Sigmoid colon (tissue), 4 donors: ENCODE data around the gene WNT10A.

Source experiments
- EP300 ChIP-seq, 4 donors: sonication (generic); formaldehyde crosslinking; IDR thresholded peaks; one replicate each; pipeline ENCODE4 v1.6.1; 2017; ENCODE audit warnings: antibody characterized with exemption in 4 of 4
- POLR2A ChIP-seq, 2 donors: fragments of 450-650 bp; IDR thresholded peaks; one replicate each; pipeline ENCODE4 v1.6.1; 2016; ENCODE audit warnings: antibody characterized with exemption in 2 of 2, mild to moderate bottlenecking in 2 of 2, moderate library complexity in 2 of 2
- POLR2AphosphoS5 ChIP-seq, 4 donors: sonication (generic); formaldehyde crosslinking; IDR thresholded peaks; one replicate each; pipeline ENCODE4 v1.6.1; 2017; ENCODE audit warnings: antibody characterized with exemption in 4 of 4
- TF ChIP-seq, protein P1 (sequence below), 4 experiments: fragments of 450-650 bp in 3 of 4; fragments of 200-600 bp in 1 of 4; IDR thresholded peaks; one replicate each; pipeline ENCODE4 v1.5.1; 2016 to 2019; ENCODE audit warnings: antibody characterized with exemption in 4 of 4, mild to moderate bottlenecking in 3 of 4, moderate library complexity in 2 of 4

DNA sequence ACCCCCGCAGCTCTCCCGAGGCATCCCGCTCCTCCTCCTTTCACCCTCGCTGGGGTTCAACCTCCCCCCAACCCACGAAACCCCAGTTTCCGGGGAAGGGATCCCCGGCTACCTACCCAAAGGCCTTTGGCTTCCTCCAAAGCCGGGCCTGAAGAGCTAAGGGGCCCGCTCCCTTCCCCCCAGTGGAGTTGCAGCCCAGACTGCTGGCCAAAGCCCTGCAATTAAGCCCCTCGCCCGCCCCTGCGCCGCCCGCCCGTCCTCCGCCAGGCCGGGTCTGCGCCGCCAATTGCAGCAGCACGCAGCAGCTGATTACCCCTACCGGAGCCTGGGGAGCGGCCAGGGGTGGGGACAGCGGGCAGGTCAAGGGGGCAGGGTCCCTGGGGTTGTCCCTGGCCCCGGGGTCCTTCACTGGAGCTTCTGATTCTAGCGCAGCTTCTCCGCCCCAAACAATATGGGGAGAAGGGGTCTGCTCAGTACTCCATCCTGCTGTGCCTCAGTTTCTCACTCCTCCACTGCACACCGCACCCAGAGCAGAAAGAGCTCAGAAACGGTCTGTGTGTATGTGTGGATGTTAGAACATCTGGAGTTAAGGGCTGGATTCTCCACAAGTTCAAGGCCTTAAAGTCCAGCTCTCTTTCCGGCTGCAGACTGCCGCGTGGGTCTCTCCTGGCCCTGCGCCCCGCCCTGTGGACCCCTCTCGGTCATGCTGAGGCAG lies 16.9 kb downstream of the WNT10A start:
- TF ChIP-seq, protein P1, sequence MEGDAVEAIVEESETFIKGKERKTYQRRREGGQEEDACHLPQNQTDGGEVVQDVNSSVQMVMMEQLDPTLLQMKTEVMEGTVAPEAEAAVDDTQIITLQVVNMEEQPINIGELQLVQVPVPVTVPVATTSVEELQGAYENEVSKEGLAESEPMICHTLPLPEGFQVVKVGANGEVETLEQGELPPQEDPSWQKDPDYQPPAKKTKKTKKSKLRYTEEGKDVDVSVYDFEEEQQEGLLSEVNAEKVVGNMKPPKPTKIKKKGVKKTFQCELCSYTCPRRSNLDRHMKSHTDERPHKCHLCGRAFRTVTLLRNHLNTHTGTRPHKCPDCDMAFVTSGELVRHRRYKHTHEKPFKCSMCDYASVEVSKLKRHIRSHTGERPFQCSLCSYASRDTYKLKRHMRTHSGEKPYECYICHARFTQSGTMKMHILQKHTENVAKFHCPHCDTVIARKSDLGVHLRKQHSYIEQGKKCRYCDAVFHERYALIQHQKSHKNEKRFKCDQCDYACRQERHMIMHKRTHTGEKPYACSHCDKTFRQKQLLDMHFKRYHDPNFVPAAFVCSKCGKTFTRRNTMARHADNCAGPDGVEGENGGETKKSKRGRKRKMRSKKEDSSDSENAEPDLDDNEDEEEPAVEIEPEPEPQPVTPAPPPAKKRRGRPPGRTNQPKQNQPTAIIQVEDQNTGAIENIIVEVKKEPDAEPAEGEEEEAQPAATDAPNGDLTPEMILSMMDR (IDR thresholded peaks at IDR 0.05): no peak
- no peak for TF ChIP-seq POLR2AphosphoS5 (IDR thresholded peaks at IDR 0.05)
- TF ChIP-seq EP300 (IDR thresholded peaks at IDR 0.05): no peak
- TF ChIP-seq POLR2A (IDR thresholded peaks at IDR 0.05): no peak
